HEK293T (cell line): ENCODE results near the gene MACROD1.
"Not testable (repeated sequence)": the region's sequence is repeated elsewhere in the genome, so short reads cannot be mapped to it uniquely, and the experiment has no call there.

Experiments used
- CTCF ChIA-PET: fragments of 350-600 bp; formaldehyde crosslinking; extraction: SDS; loops from one replicate; lab custom pipeline; 2021; ENCODE audit warnings: antibody characterized with exemption, inconsistent platforms; lab: Yijun Ruan, JAX
- POLR2A ChIA-PET: fragments of 350-600 bp; formaldehyde crosslinking; extraction: SDS; loops from one replicate; lab custom pipeline; 2020; ENCODE audit warnings: antibody characterized with exemption, inconsistent platforms; lab: Yijun Ruan, JAX
- DNase-seq: peaks from one replicate; pipeline ENCODE4 v3.0.0; 2012; ENCODE audit warnings: mixed read lengths; ENCODE audit errors: extremely low spot score
- ARNT ChIP-seq: fragments of 450-650 bp; IDR thresholded peaks from 2 replicates; pipeline ENCODE4 v1.6.1; 2017; ENCODE audit warnings: mild to moderate bottlenecking
- BHLHE40 ChIP-seq: fragments of 450-650 bp; IDR thresholded peaks from 2 replicates; pipeline ENCODE4 v1.6.1; 2016; ENCODE audit warnings: mild to moderate bottlenecking, moderate library complexity, borderline replicate concordance
- CTBP1 ChIP-seq: fragments of 450-650 bp; IDR thresholded peaks from 2 replicates; pipeline ENCODE4 v1.6.1; 2016; ENCODE audit warnings: borderline replicate concordance
- ELF4 ChIP-seq: fragments of 450-650 bp; IDR thresholded peaks from 2 replicates; pipeline ENCODE4 v1.6.1; 2017; ENCODE audit warnings: antibody characterized with exemption
- FOXA1 ChIP-seq: fragments of 450-650 bp; IDR thresholded peaks from 2 replicates; pipeline ENCODE4 v1.6.1; 2016; ENCODE audit warnings: mild to moderate bottlenecking
- FOXK2 ChIP-seq: fragments of 450-650 bp; IDR thresholded peaks from 2 replicates; pipeline ENCODE4 v1.6.1; 2016; ENCODE audit warnings: mild to moderate bottlenecking
- FOXM1 ChIP-seq: fragments of 450-650 bp; IDR thresholded peaks from 2 replicates; pipeline ENCODE4 v1.6.1; 2017; ENCODE audit warnings: mild to moderate bottlenecking, borderline replicate concordance
- HDGF ChIP-seq: fragments of 450-650 bp; IDR thresholded peaks from 2 replicates; pipeline ENCODE4 v1.6.1; 2017; ENCODE audit warnings: antibody characterized with exemption, borderline replicate concordance
- L3MBTL2 ChIP-seq: fragments of 450-650 bp; conservative IDR thresholded peaks from 2 replicates; pipeline ENCODE4 v1.6.1; 2016; ENCODE audit warnings: mild to moderate bottlenecking
- LEF1 ChIP-seq: fragments of 450-650 bp; IDR thresholded peaks from 2 replicates; pipeline ENCODE4 v1.6.1; 2017; ENCODE audit warnings: mild to moderate bottlenecking, borderline replicate concordance
- NFRKB ChIP-seq: fragments of 450-650 bp; IDR thresholded peaks from 2 replicates; pipeline ENCODE4 v1.6.1; 2016; ENCODE audit warnings: mild to moderate bottlenecking, moderate library complexity
- SP1 ChIP-seq: fragments of 450-650 bp; IDR thresholded peaks from 2 replicates; pipeline ENCODE4 v1.6.1; 2017
- SUZ12 ChIP-seq: fragments of 450-650 bp; IDR thresholded peaks from 2 replicates; pipeline ENCODE4 v1.6.1; 2016; ENCODE audit warnings: mild to moderate bottlenecking
- TARDBP ChIP-seq: fragments of 450-650 bp; IDR thresholded peaks from 2 replicates; pipeline ENCODE4 v1.6.1; 2016
- ZNF384 ChIP-seq: fragments of 450-650 bp; IDR thresholded peaks from 2 replicates; pipeline ENCODE4 v1.6.1; 2016
- TF ChIP-seq, protein P1 (sequence below): fragments of 450-650 bp; IDR thresholded peaks from 2 replicates; pipeline ENCODE4 v1.6.1; 2016

The MACROD1 gene

DNA sequence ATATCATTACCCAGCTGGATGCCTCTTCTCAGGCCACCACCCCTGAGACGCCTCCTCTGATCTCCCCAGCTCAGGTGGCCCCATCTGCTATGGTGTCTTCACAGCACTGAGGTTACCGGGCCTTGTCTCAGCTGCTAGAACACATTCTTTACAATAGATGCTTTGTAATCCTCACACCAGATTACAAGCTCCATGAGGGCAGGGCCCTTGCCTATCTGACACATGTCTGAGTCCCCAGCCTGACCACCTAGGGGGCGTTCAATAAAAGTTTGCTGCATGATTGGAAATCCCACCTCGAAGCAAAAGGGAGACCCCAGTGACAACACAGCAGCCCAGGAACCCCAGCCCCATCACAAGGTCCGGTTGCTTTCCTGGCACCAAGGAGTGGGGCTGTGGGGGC is 2.0 kb downstream of the MACROD1 start:
- CTCF ChIA-PET = interaction anchor here (1.0 to 1.5 kb wide), 2 partner anchors 11 to 15 kb away, joined by 3 to 5 read pairs; no protein-coding TSS in a partner anchor
- no peak for DNase-seq
- POLR2A ChIA-PET = interaction anchor here (1.2 to 4.2 kb wide), 3 partner anchors 17 to 325 kb away, joined by 3 to 27 read pairs (median 4); partner anchors contain the start of genes MARK2 and STIP1
- no peak for TF ChIP-seq ARNT
- TF ChIP-seq HDGF = no peak
- no peak for TF ChIP-seq ELF4
- TF ChIP-seq BHLHE40 = no peak
- no peak for TF ChIP-seq FOXM1
- no peak for TF ChIP-seq ZNF384
- TF ChIP-seq NFRKB = no peak
- TF ChIP-seq FOXA1 = no peak
- no peak for TF ChIP-seq TARDBP
- TF ChIP-seq SP1 = no peak
- TF ChIP-seq CTBP1 = no peak
- TF ChIP-seq L3MBTL2 = no peak
- no peak for TF ChIP-seq SUZ12
- TF ChIP-seq LEF1 = no peak
- TF ChIP-seq, protein P1, sequence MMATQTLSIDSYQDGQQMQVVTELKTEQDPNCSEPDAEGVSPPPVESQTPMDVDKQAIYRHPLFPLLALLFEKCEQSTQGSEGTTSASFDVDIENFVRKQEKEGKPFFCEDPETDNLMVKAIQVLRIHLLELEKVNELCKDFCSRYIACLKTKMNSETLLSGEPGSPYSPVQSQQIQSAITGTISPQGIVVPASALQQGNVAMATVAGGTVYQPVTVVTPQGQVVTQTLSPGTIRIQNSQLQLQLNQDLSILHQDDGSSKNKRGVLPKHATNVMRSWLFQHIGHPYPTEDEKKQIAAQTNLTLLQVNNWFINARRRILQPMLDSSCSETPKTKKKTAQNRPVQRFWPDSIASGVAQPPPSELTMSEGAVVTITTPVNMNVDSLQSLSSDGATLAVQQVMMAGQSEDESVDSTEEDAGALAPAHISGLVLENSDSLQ = no peak
- TF ChIP-seq FOXK2 = no peak

DNA sequence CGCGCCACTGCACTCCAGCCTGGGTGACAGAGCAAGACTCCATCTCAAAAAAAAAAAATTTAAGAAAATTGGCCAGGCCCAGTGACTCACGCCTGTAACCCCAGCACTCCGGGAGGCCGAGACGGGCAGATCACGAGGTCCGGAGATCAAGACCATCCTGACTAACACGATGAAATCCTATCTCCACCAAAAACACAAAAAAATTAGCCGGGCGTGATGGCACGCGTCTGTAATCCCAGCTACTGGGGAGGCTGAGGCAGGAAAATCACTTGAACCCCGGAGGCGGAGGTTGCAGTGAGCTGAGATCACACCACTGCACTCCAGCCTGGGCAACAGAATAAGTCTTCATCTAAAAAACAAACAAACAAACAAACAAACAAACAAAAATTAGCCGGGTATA is 3.1 kb downstream of the MACROD1 start:
- POLR2A ChIA-PET = interaction anchor here (1.3 to 4.2 kb wide), 2 partner anchors 18 to 22 kb away, joined by 4 to 27 read pairs; partner anchors contain the start of gene STIP1
- CTCF ChIA-PET = interaction anchor here (0.6 to 1.5 kb wide), 2 partner anchors 10 to 54 kb away, joined by 3 to 5 read pairs; no protein-coding TSS in a partner anchor
- not testable (repeated sequence) for DNase-seq

DNA sequence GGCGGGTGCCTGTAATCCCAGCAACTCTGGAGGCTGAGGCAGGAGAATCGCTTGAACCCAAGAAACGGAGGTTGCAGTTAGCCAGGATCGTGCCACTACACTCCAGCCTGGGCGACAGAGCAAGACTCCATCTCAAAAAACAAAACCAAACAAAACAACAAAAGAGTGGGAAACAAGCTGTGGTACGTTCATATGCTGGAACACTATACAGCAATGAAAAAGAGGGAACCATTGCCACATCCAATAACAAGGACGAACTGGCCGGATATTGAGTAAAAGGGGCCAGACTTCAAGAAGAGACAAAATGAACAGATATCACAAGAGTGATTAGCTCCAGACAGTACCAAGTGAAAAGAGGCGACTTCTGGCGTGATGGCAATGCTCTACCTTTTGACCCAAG is 4.9 kb downstream of the MACROD1 start:
- ChIA-PET POLR2A (no interaction called here), CTCF (no interaction called here)
- DNase-seq = no peak
- no peak for TF ChIP-seq TARDBP
- TF ChIP-seq ZNF384 = no peak
- no peak for TF ChIP-seq L3MBTL2
- no peak for TF ChIP-seq FOXK2
- TF ChIP-seq FOXM1 = no peak
- no peak for TF ChIP-seq ARNT
- TF ChIP-seq CTBP1 = no peak
- TF ChIP-seq, protein P1 = no peak
- no peak for TF ChIP-seq SP1

DNA sequence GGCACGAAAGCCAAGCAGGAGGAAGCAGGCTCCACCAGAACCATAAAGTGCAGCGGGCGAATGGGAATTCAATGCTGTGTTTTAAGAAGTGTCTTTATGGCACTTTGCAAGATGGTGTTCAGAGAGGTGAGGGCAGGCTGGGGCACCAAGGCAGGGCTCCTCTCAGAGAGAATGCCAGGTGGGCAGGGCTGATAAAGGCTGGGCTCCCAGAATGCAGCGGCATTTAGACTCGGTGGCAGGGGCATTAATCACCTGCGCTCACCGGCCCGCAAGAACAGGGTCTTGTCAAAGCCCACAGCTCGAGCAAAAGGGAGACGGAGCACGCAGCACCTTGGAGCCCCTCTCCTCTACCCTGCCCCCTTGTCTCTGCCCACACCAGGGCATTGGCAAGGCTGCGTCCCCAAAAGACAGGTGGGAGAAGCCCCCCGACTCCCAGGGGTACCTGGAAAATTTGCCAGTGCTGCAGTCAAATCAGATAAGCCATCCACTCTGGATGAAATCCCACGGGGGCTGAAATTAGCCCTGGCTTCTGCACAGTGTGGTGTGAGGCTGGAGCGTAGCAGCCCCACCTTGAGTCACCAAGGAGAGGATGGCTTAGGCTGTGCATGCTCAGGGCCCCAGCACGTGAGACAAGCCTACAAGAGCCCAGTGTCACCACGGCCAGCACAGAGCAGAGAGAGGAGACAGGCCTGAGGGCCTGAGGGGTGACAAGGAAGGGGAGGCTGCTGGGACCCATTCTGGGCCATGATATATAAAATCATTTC is 8.1 kb downstream of the MACROD1 start:
- TF ChIP-seq LEF1 = no peak
- no peak for TF ChIP-seq ARNT
- no peak for DNase-seq
- ChIA-PET POLR2A (no interaction called here), CTCF (no interaction called here)

DNA sequence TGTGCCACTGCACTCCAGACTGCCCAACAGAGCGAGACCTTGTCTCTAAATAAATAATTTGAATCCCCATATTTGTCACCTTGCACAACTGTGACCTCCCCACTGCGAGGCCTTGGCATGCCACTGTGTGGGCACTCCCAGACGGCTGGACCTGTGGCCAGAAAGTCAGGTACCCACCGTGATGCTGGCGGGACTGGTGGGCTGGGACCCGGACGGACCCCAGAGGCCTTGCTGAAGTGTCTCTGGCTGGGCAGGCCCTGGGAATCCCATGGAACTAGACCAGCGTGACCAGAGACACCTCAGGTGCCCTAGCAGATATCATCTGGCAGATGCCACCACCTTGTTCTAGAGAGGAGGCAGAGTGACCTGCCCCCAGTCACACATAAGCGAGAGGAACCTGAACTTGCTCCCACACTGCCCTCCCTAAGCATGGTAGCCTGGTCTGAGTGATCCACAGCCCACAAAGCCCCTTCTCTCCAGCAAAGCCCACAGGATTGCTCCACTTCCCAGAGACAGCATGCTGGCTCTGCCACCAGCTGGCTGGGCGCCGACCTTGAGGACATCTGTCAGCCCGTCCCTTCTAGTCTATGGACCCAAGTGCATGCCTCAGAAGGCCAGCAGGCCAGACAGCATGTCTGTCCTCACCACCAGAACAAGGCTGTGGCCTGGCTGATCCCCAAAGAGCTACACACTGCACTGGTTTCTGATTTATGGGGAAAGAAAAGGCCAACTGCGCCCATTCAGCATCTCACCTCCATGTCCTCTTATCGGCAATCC is 9.5 kb downstream of the MACROD1 start:
- TF ChIP-seq ELF4 = no peak
- no peak for TF ChIP-seq SUZ12
- no peak for TF ChIP-seq ARNT
- no peak for TF ChIP-seq CTBP1
- TF ChIP-seq, protein P1 = no peak
- TF ChIP-seq SP1 = no peak
- TF ChIP-seq FOXA1 = no peak
- no peak for DNase-seq
- POLR2A ChIA-PET = no interaction called here
- CTCF ChIA-PET = no interaction called here

DNA sequence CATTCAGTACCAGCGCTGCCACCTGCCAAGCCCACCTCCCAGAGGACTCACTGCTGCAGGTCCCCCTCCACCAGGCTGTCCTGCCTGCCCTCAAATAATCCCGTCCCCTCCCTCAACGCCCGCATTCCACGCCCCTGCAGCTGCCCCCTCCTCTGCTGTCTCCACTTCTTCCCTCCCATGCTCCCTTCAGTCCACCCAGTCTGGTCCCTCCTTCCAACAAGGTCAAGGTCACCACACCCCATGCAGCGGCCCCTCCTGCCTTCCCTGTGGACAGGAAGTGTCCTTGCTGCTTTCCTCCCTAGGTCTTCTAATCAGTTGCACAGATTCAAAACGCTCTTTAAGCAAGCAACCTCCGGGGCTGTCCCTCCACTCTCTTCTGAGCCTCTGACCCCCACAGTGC is 12.1 kb downstream of the MACROD1 start:
- ChIA-PET CTCF (no interaction called here), POLR2A (no interaction called here)
- no peak for TF ChIP-seq BHLHE40
- no peak for DNase-seq
